ENCODE measurements around the gene DIS3L2. TPM values are rescaled to one million over a fixed set of nuclear protein-coding genes. Genes with fewer than 3 reads are reported as not detected.

Gene DIS3L2
- total RNA-seq, 6 experiments from 2014 or later, result 18.2 to 23.6 (median 21.6) TPM

- Mint-ChIP-seq H3K9me3 (no peaks in the 10 kb centered on the region), H3K27me3 (ENCODE audit: insufficient read depth) (peaks cover 32% of the 10 kb centered on the region), H3K4me1 (ENCODE audit: low read depth) (no peaks in the 10 kb centered on the region), H3K36me3 (ENCODE audit: low read depth) (no peaks in the 10 kb centered on the region), H3K4me3 (no peak overlapping the region), H3K27ac (no peak overlapping the region)
- DNase-seq, result no peak
- TF ChIP-seq CTCF (IDR thresholded peaks at IDR 0.05), result no peak
Observed at GRCh38 chr2:231934441-231935206, 26.9 kb upstream of the DIS3L2 start.

- Mint-ChIP-seq H3K4me1 (ENCODE audit: low read depth) (no peaks in the 10 kb centered on the region), H3K27me3 (ENCODE audit: insufficient read depth) (peaks cover 32% of the 10 kb centered on the region), H3K4me3 (no peak overlapping the region), H3K27ac (no peak overlapping the region), H3K9me3 (no peaks in the 10 kb centered on the region), H3K36me3 (ENCODE audit: low read depth) (no peaks in the 10 kb centered on the region)
- no peak for DNase-seq
- no peak for TF ChIP-seq CTCF (IDR thresholded peaks at IDR 0.05)
Observed at GRCh38 chr2:231935207-231935524, 26.3 kb upstream of the DIS3L2 start.

GRCh38 chr2:231935815-231936214, 25.7 kb upstream of the DIS3L2 start:
- Mint-ChIP-seq H3K4me1 (ENCODE audit: low read depth) (no peaks in the 10 kb centered on the region), H3K36me3 (ENCODE audit: low read depth) (no peaks in the 10 kb centered on the region), H3K27me3 (ENCODE audit: insufficient read depth) (peaks cover 28% of the 10 kb centered on the region), H3K9me3 (no peaks in the 10 kb centered on the region), H3K27ac (no peak overlapping the region), H3K4me3 (no peak overlapping the region)
- DNase-seq, result no peak
- no peak for TF ChIP-seq CTCF (IDR thresholded peaks at IDR 0.05)

GRCh38 chr2:231936491-231936890, 25.0 kb upstream of the DIS3L2 start:
- TF ChIP-seq CTCF (IDR thresholded peaks at IDR 0.05), result no peak
- H3K9me3 Mint-ChIP-seq, result no peaks in the 10 kb centered on the region
- no peak for DNase-seq

GRCh38 chr2:231937057-231937456, 24.5 kb upstream of the DIS3L2 start:
- Mint-ChIP-seq H3K4me3 (no peak overlapping the region), H3K36me3 (ENCODE audit: low read depth) (no peaks in the 10 kb centered on the region), H3K4me1 (ENCODE audit: low read depth) (no peaks in the 10 kb centered on the region), H3K27ac (no peak overlapping the region), H3K9me3 (no peaks in the 10 kb centered on the region), H3K27me3 (ENCODE audit: insufficient read depth) (peaks cover 23% of the 10 kb centered on the region)
- DNase-seq, result no peak
- TF ChIP-seq CTCF (IDR thresholded peaks at IDR 0.05), result no peak

More at GRCh38 chr2:231936491-231936890, 25.0 kb upstream of the DIS3L2 start:
- Mint-ChIP-seq H3K36me3 (ENCODE audit: low read depth) (no peaks in the 10 kb centered on the region), H3K27me3 (ENCODE audit: insufficient read depth) (peaks cover 24% of the 10 kb centered on the region), H3K27ac (no peak overlapping the region), H3K4me1 (ENCODE audit: low read depth) (no peaks in the 10 kb centered on the region), H3K4me3 (no peak overlapping the region)
